AG09309 (cell line): Measurements from ENCODE around the gene CREB3L2.

Source experiments
- DNase-seq: peaks from one replicate; pipeline ENCODE4 v3.0.0-alpha.2; 2010; ENCODE audit warnings: low read depth
- H3K4me3 ChIP-seq: 2 replicates; pipeline ENCODE4 v1.5.1; 2011; ENCODE audit warnings: mild to moderate bottlenecking, low read depth, low read length, moderate library complexity; ENCODE audit not compliant: control insufficient read depth
- TF ChIP-seq, protein P1 (sequence below): IDR thresholded peaks from 2 replicates; pipeline ENCODE4 v1.5.1; 2011; ENCODE audit warnings: mild to moderate bottlenecking, low read depth, low read length, inconsistent platforms; ENCODE audit not compliant: insufficient read depth, control insufficient read depth; ENCODE audit errors: missing control alignments

CREB3L2 gene

DNA sequence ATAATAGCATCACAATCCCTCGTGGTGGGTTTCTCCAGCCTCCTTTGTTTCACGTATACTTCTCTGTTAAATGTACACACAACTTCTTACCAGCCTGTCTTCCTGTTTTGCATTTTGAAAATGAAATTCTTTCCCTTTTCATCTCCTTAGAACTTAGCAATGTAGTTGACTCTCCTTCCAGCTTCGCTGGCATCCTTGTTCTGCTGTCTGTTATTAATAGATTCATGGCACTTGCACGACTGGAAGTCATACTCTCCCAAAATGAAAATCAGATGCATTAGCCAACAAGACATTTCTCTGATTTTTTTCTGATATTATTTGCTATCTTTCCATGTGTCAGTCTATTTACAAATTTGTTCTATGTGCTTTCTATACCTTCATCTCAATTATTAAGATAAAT, 3.0 kb upstream of the CREB3L2 start:
- DNase-seq = no peak
- no peak overlapping the region for H3K4me3 ChIP-seq
- TF ChIP-seq, protein P1, sequence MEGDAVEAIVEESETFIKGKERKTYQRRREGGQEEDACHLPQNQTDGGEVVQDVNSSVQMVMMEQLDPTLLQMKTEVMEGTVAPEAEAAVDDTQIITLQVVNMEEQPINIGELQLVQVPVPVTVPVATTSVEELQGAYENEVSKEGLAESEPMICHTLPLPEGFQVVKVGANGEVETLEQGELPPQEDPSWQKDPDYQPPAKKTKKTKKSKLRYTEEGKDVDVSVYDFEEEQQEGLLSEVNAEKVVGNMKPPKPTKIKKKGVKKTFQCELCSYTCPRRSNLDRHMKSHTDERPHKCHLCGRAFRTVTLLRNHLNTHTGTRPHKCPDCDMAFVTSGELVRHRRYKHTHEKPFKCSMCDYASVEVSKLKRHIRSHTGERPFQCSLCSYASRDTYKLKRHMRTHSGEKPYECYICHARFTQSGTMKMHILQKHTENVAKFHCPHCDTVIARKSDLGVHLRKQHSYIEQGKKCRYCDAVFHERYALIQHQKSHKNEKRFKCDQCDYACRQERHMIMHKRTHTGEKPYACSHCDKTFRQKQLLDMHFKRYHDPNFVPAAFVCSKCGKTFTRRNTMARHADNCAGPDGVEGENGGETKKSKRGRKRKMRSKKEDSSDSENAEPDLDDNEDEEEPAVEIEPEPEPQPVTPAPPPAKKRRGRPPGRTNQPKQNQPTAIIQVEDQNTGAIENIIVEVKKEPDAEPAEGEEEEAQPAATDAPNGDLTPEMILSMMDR = no peak

DNA sequence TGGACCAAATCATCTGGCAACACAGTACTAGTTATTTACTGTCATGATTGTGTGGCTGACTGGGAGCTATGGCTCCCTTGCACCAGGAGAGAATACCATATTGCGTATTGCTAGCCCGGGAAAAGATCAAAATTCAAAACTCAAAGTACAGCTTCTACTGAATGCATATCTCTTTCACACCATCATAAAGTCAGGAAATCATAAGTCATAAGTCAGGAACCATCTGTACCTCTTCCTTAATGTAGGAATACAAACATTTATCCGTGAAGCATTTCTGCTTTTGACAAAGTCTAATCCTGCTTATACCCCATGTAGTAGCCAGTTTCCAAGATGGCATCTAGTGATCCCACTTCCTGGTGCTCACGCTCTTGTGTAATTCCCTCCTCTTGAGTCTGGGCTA, 2.2 kb upstream of the CREB3L2 start:
- no peak for DNase-seq
- TF ChIP-seq, protein P1 = no peak
- no peak overlapping the region for H3K4me3 ChIP-seq

DNA sequence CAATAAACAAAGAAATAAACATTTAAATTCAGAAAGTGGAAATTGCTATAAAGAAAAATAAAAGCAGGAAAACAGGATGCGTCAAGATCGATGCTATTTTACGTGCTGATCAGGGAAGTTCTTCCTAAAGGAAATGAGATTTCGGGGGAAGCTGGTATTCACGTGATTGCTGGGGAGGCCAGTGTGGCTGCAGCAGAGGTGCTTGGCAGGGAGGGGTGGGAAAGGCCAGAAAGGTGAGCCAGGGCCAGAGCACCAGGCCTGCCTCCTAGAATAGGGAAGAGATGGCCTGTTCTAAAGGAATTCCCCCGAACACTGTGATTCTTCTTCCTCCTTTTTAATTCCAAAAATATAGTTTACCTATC, 923 bp upstream of the CREB3L2 start:
- DNase-seq = no peak
- H3K4me3 ChIP-seq = no peak overlapping the region
- TF ChIP-seq, protein P1 = no peak

DNA sequence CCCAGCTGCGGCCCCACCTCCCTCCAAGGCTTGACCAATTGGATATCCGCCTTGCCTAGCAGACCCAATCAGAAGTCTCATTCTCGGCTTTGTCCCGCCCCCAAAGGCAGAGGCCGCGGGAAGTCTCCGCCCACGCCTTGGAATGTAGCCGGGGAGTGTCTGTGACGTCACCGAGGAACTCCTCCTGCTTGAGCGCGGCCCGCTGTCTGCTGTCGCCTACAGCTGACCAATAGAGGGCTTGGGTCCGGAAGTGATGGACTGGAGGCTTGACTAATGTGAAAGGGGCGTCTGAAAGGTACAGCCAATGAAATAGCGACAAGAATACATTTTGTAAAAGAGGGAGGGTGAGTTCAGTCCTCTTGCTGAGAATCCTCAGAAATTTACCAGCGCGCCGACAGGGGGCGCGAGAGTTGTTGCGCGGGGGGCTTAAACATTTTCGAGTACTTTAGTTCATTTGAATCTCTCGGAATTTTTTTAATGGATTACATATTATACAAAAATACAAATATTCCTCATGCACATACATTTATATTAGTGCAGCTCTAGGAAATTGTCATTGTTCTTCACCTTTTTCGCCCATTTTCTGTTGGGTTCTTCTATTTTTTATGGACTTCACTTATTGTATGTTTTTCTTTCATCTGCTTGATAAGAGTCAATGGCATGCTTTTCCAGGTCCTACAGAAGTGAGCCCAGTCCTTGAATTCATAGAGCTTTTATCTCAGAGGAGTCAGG, 376 bp upstream of the CREB3L2 start:
- H3K4me3 ChIP-seq = peak overlapping the region; percentile 98
- TF ChIP-seq, protein P1 = peak; percentile 81
- peak; percentile 100 for DNase-seq

DNA sequence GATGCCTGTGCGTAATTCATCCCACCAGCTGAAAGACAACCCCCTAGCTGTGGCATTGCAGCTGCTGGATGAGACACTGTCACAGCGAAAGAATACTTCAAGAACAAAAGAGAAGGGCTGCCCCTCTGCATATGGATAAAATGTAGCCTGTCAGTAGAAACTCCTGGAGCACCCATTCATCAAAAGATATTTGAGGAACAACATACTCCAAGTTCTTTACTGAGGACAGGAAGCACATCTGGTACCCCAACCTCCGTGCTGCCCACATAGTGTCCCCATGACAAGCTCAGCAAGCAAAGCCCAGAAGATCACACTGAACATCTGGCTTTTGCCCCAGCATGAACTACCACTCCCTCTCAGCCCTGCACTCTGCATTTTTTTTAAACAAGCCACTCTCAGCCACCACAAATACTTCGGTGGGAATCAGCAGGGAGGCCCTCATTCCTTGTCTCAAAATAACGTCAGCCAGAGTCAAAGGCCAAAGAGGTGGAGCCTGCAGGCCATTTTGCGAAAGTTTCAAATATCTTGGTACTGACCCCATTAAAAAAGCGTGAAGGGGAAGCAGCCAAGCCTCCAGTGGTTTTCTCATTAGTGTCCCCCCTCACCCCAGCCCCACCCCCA, 1.7 kb downstream of the CREB3L2 start:
- TF ChIP-seq, protein P1 = no peak
- peak overlapping the region; percentile 98 for H3K4me3 ChIP-seq
- peak; percentile 86 for DNase-seq

DNA sequence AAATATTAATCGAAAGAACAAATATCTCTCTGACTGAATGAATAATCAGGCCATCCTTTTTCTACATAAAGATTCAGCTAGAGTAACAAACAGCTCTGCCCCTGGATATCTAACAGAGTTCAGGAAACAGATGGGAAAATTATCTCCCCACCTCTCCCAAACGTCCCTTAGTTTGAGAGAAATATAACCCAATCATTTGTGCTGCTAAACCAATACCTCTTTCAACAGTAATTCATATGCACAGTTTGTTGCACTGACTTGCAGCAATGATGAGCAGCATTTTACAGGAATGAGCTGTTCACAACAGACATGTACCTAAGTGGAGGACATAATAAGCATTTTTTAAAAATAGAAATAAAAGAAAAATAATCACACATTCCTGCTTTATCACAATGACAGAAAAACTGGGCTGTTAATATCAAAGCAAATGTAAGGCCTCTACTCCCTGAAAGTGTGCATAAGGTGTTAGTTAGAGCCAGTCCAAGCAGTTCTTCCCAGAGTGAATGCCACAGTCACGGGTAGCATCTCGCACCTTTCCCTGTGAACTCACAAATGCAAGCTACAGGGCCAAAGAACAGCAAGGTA, 2.3 kb downstream of the CREB3L2 start:
- peak overlapping the region; percentile 98 for H3K4me3 ChIP-seq
- TF ChIP-seq, protein P1 = no peak
- DNase-seq = no peak

DNA sequence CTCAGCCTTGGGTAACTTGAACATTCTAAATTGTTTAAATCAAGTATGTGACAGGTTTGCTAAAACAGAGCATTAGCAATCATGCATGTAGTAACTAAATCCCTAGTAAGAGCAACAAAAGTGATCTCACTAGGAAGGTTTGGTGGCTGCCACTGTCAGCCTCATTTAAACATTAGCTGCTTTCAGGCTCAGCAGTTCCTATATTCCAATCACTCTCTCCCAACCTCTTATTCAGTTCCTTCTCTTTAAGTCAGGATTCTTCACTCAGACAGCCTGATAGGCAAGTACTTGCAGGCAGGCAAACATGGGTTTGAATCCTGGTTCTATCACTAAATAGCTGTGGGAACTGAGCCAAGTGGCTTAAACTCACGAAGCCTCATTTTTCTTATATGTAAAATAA, 3.6 kb downstream of the CREB3L2 start:
- DNase-seq = no peak
- no peak overlapping the region for H3K4me3 ChIP-seq
- TF ChIP-seq, protein P1 = no peak
